NT2/D1 (cell line): ENCODE data around the gene POU3F3.

Source experiments
- SUZ12 ChIP-seq: IDR thresholded peaks from 2 replicates; pipeline ENCODE4 v1.6.1; 2011; ENCODE audit not compliant: insufficient read length, insufficient read depth; ENCODE audit errors: extremely low read depth
- YY1 ChIP-seq: IDR thresholded peaks from 2 replicates; pipeline ENCODE4 v1.6.1; 2011; ENCODE audit not compliant: insufficient read length, insufficient read depth
- ZNF274 ChIP-seq: IDR thresholded peaks from 2 replicates; pipeline ENCODE4 v1.6.1; 2011; ENCODE audit warnings: mild to moderate bottlenecking, low read depth, low read length

DNA sequence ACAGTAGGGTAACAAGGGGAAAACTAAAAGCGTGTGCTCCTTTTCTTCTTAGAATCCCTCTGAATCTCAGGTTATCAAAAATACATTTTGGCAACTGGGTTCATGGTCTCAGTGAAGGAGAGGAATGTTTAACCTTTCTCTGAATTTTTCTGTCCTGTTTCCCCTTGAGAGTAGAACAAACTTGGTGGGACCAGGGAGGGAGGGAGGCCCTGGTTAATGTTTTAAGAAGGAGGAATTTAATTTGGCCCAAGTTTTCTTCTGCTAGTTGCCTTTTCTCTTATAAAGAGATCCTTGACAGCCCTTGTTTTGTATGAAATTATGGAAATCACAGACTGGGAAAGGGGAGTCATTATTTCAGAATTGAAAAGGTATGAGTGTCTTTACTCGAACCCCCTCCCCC lies 12.2 kb upstream of the POU3F3 start:
- TF ChIP-seq ZNF274 (no peak), YY1 (no peak), SUZ12 (no peak)
